GM18520 (cell line): Measurements from ENCODE around the gene CCDC134.

ENCODE experiments used
- ATAC-seq: cut with Tn5 transposase; IDR thresholded peaks from one replicate; pipeline ENCODE4 v1.9.1; 2021; ENCODE audit not compliant: unreplicated experiment

The CCDC134 gene

DNA sequence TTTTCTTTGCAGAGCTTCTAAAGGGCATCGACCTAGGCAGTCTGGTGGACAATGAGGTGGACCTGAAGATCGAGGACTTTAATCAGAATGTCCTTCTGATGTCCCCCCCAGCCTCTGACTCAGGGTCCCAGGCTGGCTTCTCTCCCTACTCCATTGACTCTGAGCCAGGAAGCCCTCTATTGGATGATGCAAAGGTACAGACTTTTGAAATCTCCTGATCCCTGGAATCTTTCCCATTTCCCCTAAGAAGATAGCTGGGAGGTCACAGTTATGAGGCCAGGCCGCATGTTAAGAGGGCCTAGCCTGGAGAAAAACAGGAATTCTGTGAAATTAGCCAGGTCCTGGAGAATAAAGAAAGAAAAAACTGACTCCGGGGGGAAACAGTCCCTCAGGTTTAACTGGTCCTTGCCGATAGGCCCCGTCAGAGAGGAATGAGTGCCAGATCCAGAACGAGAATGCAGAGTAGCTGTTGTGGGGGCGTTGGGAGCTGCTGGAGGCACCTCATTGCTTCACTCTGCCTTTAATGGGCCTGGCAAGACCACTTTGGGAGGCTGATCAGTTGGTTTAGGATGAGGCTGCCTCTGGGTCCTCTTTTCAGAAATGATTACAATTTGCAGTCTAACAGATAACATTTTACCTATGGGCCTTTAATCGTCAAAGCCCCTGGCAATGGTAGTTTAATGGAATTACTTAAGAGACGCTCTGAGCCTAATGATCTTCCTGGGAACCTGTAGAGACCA lies 75.2 kb downstream of the CCDC134 start:
- ATAC-seq, result no peak
